Liver (tissue), 3 donors: ENCODE data around the gene XCL1.

ENCODE experiments used
- EGR1 ChIP-seq, 2 donors: IDR thresholded peaks; 2 replicates each; pipeline ENCODE4 v1.6.1; 2016 to 2018; ENCODE audit warnings: antibody characterized with exemption in 2 of 2, low read depth in 2 of 2
- FOXA2 ChIP-seq: IDR thresholded peaks from 2 replicates; pipeline ENCODE4 v1.6.1; 2016; ENCODE audit warnings: antibody characterized with exemption
- HNF4A ChIP-seq, 2 donors: conservative IDR thresholded peaks; 2 replicates each; pipeline ENCODE4 v1.6.1; 2016; ENCODE audit warnings: antibody characterized with exemption in 2 of 2, mild to moderate bottlenecking in 2 of 2
- RXRA ChIP-seq, 2 donors: IDR thresholded peaks; 2 replicates each; pipeline ENCODE4 v1.6.1; 2017 to 2018; ENCODE audit warnings: antibody characterized with exemption in 2 of 2, mild to moderate bottlenecking in 1 of 2
- YY1 ChIP-seq: IDR thresholded peaks from 2 replicates; pipeline ENCODE4 v1.6.1; 2016; ENCODE audit warnings: antibody characterized with exemption, mild to moderate bottlenecking
- TF ChIP-seq, protein P1 (sequence below): fragments of 150-350 bp; IDR thresholded peaks from 2 replicates; pipeline ENCODE4 v1.5.1; 2017; ENCODE audit warnings: improper control_type of control experiment, low read depth, low read length; ENCODE audit not compliant: missing input control
- TF ChIP-seq, protein P2 (sequence below): IDR thresholded peaks from 2 replicates; pipeline ENCODE4 v1.6.1; 2016; ENCODE audit warnings: antibody characterized with exemption
- TF ChIP-seq, protein P3 (sequence below): IDR thresholded peaks from 2 replicates; pipeline ENCODE4 v1.6.1; 2016; ENCODE audit warnings: antibody characterized with exemption, mild to moderate bottlenecking
- donor health status: healthy.
- donor health status: healthy.

DNA sequence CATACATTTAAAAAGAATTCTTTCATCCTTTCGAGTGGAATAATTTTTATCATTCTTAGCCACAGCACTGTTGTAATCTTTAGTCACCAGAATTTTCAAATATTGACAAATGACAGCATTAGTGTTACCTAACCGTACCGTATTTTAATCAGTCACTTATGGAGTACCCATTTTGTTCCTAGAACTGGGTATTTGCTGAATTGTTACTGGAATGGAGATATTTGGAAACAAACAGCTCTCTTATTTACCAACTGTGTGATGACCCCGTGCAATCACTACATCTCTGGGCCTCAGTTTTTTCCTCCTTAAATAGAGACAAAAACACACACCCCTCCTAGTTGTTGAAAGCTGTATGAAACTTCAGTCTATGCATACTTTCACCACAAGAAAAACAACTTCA lies 24.7 kb upstream of the XCL1 start:
- TF ChIP-seq, protein P1, sequence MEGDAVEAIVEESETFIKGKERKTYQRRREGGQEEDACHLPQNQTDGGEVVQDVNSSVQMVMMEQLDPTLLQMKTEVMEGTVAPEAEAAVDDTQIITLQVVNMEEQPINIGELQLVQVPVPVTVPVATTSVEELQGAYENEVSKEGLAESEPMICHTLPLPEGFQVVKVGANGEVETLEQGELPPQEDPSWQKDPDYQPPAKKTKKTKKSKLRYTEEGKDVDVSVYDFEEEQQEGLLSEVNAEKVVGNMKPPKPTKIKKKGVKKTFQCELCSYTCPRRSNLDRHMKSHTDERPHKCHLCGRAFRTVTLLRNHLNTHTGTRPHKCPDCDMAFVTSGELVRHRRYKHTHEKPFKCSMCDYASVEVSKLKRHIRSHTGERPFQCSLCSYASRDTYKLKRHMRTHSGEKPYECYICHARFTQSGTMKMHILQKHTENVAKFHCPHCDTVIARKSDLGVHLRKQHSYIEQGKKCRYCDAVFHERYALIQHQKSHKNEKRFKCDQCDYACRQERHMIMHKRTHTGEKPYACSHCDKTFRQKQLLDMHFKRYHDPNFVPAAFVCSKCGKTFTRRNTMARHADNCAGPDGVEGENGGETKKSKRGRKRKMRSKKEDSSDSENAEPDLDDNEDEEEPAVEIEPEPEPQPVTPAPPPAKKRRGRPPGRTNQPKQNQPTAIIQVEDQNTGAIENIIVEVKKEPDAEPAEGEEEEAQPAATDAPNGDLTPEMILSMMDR = no peak
- TF ChIP-seq YY1 = peak; percentile 96
- TF ChIP-seq, protein P2, sequence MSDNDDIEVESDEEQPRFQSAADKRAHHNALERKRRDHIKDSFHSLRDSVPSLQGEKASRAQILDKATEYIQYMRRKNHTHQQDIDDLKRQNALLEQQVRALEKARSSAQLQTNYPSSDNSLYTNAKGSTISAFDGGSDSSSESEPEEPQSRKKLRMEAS = peak; percentile 64
- TF ChIP-seq RXRA (IDR thresholded peaks at IDR 0.05) = peak; percentile 79 to 90
- TF ChIP-seq, protein P3, sequence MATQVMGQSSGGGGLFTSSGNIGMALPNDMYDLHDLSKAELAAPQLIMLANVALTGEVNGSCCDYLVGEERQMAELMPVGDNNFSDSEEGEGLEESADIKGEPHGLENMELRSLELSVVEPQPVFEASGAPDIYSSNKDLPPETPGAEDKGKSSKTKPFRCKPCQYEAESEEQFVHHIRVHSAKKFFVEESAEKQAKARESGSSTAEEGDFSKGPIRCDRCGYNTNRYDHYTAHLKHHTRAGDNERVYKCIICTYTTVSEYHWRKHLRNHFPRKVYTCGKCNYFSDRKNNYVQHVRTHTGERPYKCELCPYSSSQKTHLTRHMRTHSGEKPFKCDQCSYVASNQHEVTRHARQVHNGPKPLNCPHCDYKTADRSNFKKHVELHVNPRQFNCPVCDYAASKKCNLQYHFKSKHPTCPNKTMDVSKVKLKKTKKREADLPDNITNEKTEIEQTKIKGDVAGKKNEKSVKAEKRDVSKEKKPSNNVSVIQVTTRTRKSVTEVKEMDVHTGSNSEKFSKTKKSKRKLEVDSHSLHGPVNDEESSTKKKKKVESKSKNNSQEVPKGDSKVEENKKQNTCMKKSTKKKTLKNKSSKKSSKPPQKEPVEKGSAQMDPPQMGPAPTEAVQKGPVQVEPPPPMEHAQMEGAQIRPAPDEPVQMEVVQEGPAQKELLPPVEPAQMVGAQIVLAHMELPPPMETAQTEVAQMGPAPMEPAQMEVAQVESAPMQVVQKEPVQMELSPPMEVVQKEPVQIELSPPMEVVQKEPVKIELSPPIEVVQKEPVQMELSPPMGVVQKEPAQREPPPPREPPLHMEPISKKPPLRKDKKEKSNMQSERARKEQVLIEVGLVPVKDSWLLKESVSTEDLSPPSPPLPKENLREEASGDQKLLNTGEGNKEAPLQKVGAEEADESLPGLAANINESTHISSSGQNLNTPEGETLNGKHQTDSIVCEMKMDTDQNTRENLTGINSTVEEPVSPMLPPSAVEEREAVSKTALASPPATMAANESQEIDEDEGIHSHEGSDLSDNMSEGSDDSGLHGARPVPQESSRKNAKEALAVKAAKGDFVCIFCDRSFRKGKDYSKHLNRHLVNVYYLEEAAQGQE = peak; percentile 85
- peak in 1 of 2 donors; percentile 52 for TF ChIP-seq EGR1 (IDR thresholded peaks at IDR 0.05; ENCODE audit: low read depth in 2 of 2)
- peak; percentile 59 to 82 for TF ChIP-seq HNF4A (conservative IDR thresholded peaks at IDR 0.05)
- TF ChIP-seq FOXA2 = peak; percentile 97
